Parietal lobe (tissue), 1 donor: ENCODE results near the gene STX4. TPM values are rescaled to one million over a fixed set of nuclear protein-coding genes. Genes with fewer than 3 reads are reported as not detected.

Source experiments
- total RNA-seq: library from RNA; depleted of rRNA; stranded (reverse); fragments of >200 nt; gene quantifications from one replicate; pipeline ENCODE4 v1.2.3, GENCODE V29; 2014

STX4 gene, protein sequence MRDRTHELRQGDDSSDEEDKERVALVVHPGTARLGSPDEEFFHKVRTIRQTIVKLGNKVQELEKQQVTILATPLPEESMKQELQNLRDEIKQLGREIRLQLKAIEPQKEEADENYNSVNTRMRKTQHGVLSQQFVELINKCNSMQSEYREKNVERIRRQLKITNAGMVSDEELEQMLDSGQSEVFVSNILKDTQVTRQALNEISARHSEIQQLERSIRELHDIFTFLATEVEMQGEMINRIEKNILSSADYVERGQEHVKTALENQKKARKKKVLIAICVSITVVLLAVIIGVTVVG
- total RNA-seq = 26.3 TPM

DNA sequence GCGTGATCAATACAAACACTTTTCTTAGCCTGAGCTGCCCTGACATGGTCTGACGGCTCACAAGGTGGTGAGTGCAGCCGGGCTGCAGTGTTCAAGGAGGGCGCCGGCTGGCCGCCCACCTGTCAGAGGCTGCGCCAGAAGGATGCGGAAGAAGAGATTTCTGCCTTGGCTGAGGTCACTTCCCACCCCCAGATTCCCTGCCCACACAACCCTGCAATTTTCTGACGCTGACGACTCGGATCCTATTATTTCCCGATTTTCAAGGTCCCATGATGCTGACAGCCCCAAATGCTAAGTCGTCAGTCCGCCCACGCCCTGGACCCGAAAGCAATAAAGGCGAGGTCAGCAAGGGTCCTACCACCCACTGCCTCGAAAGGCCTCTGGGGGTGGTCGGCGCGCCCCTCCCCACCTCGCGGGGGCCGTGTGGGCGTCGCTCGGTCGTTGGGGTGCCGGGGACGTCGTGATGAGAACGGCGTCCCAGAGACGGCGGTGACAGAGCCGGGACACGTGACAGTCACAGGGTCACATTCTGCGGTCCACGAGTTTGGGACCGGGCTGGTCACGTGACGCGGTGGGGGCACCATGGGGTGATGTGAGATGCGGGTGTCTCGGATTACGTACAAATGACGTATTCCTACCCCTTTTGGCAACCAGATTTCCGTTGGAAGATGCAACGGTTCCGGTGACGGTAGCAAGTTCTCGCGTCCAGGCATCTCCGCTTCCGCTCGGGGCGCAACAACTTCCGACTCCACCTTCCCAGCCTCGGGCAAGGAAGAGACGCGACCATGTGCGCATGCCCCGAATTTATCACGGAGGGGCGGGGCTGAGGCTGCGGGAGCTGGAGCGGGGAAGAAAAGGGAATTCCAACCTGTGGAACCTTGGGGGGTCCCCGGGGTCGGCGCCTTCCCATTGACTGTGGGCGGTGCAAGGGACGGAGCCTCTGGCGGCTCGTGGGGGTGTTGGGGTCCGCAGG, at the start of gene STX4:
Gene STX4 (plus strand): TSS at position 823 of the 973 bp plus-strand sequence. CDS start 248 bp downstream, outside the sequence.

DNA sequence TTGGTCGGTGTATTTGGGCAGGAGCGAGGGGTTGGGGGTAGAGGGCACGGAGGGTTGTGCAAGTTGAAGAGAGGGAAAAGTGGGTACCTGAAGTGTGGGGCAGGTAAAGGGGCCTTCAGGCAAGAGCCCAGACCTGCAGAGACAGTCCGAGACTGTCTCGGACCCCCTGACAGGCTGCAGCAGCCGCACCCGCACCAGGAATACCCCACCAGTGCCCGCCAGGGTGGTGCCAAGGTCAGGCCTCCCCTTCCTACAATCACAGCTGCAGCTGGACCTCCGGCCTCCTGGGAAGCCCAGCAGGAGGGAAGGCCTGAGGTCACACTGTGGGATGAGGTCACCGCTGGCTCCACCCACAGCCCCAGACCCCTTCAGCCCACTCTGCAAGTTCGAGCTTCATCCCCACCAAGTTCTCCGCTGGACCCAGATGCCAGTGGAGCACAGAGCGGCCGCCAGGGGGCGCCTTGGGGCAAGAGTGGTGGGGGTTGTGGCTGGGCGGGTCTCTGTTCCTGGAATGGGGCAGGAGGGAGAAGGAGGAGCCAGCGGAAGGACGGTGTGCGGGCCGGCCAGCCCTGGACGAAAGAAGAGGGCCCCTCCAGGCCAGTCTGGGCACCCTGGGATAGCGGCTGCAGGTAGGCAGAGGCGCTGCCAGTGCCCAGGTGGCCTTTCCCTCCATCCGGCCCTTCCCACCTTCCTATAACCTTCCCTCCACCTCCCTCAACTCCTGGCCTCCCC, 48.5 kb upstream of the STX4 start, which contains the start of gene HSD3B7:
Gene HSD3B7 (plus strand): TSS at position 539 of the 732 bp plus-strand sequence. CDS start 452 bp downstream, outside the sequence.

DNA sequence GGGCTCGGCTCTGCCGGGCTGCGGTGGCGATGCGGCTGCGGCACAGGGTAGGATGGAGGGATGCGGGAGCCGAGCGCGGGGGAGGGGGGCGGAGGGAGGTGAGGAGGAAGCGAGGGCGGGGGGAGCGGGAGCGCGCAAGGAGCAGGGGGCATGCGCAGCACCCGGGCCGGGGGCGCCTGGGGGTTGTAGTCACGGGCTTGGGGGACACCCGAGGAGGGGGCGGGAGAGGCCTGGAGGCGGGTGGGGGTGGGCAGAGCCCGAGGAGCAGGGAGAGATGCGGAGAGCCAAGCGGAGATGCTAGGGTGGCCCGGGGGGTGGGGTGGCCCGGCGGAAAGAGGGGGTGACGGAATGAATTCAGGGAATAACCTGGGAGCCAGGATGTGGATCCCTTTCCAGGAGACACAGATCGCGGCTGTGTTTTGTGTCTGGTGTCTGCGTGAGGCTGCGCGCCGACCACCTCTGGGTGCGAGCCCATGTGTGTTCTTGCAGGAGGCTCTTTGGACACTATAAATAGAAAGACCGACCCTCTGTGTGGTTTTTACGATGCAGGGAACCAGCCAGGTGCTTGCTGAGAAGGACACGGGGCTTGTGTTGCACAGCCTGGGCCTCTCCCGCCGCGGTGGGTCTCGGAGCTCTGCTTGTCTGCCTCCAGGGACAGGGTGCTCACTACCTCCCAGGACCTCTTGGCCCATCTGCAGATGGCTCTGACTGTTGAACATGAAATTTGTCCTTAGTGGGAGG, 22.6 kb upstream of the STX4 start, which contains the start of gene STX1B:
Gene STX1B (minus strand): TSS at position 54 of the 741 bp plus-strand sequence. CDS start 242 bp downstream, outside the sequence.

DNA sequence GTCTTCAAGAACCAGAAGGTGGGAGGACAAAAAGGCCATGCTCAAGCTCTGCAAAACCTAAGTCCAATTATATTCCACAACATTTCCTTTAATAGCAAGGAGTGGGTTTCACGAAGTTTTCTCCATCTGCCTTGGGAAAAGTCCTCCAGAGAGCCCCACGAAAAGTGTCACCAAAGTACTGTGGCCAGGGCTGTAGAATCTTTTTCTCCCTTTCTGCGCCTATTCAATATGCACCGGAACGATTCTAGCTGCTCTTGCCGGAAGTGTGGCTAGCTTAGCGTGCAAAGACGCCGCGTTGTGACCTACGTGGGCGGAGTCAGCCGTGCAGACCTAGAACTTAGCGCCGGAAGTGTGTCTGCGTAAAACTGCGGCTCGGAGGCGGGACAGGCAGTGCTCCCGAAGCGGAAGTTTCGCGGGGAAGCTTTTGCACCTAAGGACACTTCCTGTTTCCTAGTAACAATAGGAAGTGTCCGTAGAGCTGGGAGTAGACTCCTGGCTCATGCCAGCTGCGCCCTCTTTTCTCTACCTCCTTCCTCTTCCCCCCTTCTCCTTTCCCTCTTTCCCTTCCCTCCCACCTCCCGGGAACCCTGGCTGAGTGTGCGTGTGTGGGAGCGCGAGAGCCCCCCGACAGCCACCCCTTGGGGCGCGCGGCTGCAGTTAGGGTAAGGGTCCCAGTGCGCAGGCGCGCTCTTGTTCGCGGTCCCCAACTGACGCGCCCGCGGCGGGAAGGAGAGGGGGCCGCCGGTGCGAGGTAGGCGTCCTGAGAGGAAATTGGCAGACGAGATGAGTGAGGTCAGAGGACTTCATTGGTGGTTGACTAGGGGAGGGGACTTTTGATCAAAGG, 40.8 kb downstream of the STX4 start, which contains the start of the genes ZNF646 and ZNF668:
Gene ZNF646 (plus strand): TSS at position 453 of the 844 bp plus-strand sequence. CDS start 1,903 bp downstream, outside the sequence.
Gene ZNF668 (minus strand): TSS at position 271 of the 844 bp plus-strand sequence. CDS start 9,781 bp downstream, outside the sequence.

DNA sequence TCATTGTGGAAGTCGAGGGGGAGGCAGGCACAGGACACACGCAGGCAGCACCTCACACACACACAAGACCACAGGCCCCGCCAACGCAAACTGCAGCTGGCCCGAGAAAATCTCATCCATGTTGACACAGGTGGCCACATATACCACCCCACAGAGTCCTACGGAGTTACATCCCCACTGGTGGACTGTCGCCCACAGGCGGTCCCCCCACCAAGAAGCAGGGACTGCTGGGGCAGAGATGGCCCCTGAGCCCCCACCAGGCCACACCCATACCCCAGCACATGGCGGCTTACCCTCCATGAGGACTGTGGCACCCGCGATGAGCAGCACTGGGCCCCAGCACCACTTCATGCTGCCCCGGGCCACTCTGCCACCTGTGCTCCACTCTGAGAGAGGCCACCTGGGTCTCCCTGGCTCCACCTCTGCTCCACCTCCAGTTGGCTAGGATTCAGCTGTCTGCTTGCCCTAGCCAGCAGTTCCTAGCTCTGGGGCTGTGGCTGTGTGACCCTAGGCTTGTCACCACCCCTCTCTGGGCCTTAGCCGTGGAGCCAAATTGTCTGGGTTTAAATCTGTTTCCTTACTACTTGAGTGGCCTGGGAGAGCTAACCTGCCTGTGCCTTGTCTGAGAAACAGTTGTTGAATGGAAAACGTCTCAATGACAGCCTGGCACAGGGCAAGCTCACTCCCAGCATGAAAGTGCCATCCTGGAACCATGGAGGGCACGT, 55.3 kb downstream of the STX4 start, which contains the start of gene PRSS53:
Gene PRSS53 (minus strand): TSS at position 485 of the 725 bp plus-strand sequence. CDS start 134 bp downstream, at position 351.

Other genes with a start within 250 kb of the STX4 start
- 18.8 TPM for gene ZNF629, start 246.4 kb upstream of the STX4 start, total RNA-seq
- gene BCL7C, start 139.5 kb upstream of the STX4 start, total RNA-seq = 47.3 TPM
- gene CTF1, start 136.9 kb upstream of the STX4 start, total RNA-seq = 0.31 TPM
- gene FBXL19, start 110.0 kb upstream of the STX4 start, total RNA-seq = 45.4 TPM
- gene ORAI3, start 84.5 kb upstream of the STX4 start, total RNA-seq = 3.8 TPM
- 5.0 TPM for gene SETD1A, start 75.8 kb upstream of the STX4 start, total RNA-seq
- gene HSD3B7, start 48.4 kb upstream of the STX4 start, total RNA-seq = 0.94 TPM
- 31.6 TPM for gene STX1B, start 22.9 kb upstream of the STX4 start, total RNA-seq
- 10.3 TPM for gene ZNF668, start 40.7 kb downstream of the STX4 start, total RNA-seq
- 20.3 TPM for gene ZNF646, start 40.9 kb downstream of the STX4 start, total RNA-seq
- gene PRSS53, start 55.4 kb downstream of the STX4 start, total RNA-seq = 8.1 TPM
- 39.4 TPM for gene VKORC1, start 61.2 kb downstream of the STX4 start, total RNA-seq
- gene BCKDK, start 74.8 kb downstream of the STX4 start, total RNA-seq = 21.6 TPM
- 49.5 TPM for gene KAT8, start 84.1 kb downstream of the STX4 start, total RNA-seq
- not detected for gene PRSS8, start 102.2 kb downstream of the STX4 start, total RNA-seq
- 0.31 TPM for gene PRSS36, start 116.5 kb downstream of the STX4 start, total RNA-seq
- 119 TPM for gene FUS, start 146.6 kb downstream of the STX4 start, total RNA-seq
- gene PYCARD, start 169.2 kb downstream of the STX4 start, total RNA-seq = 1.3 TPM
- gene TRIM72, start 180.6 kb downstream of the STX4 start, total RNA-seq = 0.63 TPM
- not detected for gene PYDC1, start 183.6 kb downstream of the STX4 start, total RNA-seq
- 1.3 TPM for gene ITGAM, start 226.4 kb downstream of the STX4 start, total RNA-seq